Thyroid gland (tissue), 4 donors: ENCODE data around the gene SLC9C1. TPM values are rescaled to one million over a fixed set of nuclear protein-coding genes. Genes with fewer than 3 reads are reported as not detected.

Source experiments
- DNase-seq, 2 donors: peaks; one replicate each; pipeline ENCODE4 v3.0.0-alpha.2; 2019
- H3K27ac ChIP-seq, 3 donors: fragments of 200-600 bp; sonication (generic); 1 replicate in 2 of 3; 2 replicates in 1 of 3; pipeline ENCODE4 v1.5.1; 2016 to 2019; ENCODE audit warnings: mild to moderate bottlenecking in 1 of 3, moderate library complexity in 1 of 3
- H3K27me3 ChIP-seq: fragments of 200-600 bp; sonication (generic); one replicate; pipeline ENCODE4 v1.5.1; 2019
- H3K36me3 ChIP-seq, 2 donors: fragments of 200-600 bp; sonication (generic); one replicate each; pipeline ENCODE4 v1.5.1; 2016 to 2019
- H3K4me1 ChIP-seq, 2 donors: fragments of 200-600 bp; sonication (generic); one replicate each; pipeline ENCODE4 v1.5.1; 2017 to 2019
- H3K4me3 ChIP-seq, 3 donors: fragments of 200-600 bp; sonication (generic); replicated peaks in 1 of 3; 1 replicate in 2 of 3; 2 replicates in 1 of 3; pipeline ENCODE4 v1.5.1; 2016; ENCODE audit warnings: mild to moderate bottlenecking in 1 of 3
- H3K9me3 ChIP-seq: fragments of 200-600 bp; sonication (generic); one replicate; pipeline ENCODE4 v1.5.1; 2017
- CTCF ChIP-seq, 6 experiments: fragments of 200-600 bp in 3 of 6; fragments of 450-650 bp in 3 of 6; sonication (generic) in 3 of 6; IDR thresholded peaks; one replicate each; pipeline ENCODE4 v1.5.1; 2016 to 2019; ENCODE audit warnings: antibody characterized with exemption in 6 of 6, mild to moderate bottlenecking in 2 of 6, inconsistent platforms in 1 of 6, moderate library complexity in 1 of 6
- POLR2A ChIP-seq, 2 donors: fragments of 450-650 bp; IDR thresholded peaks; one replicate each; pipeline ENCODE4 v1.6.1; 2017; ENCODE audit warnings: antibody characterized with exemption in 2 of 2, mild to moderate bottlenecking in 2 of 2, moderate library complexity in 1 of 2
- WGBS, 2 donors: methylation state at CpG; one replicate each; pipeline ENCODE4 v1.1.5; 2017; 5-methylcytosine and 5-hydroxymethylcytosine counted together
- intact Hi-C: fragments of 100-400 bp; cut with DNase I; formaldehyde crosslinking; loops from one replicate; pipeline ENCODE4 v1.15.1; 2023
- total RNA-seq, 4 donors: library from RNA; depleted of rRNA; stranded (reverse); fragments of >200 nt; gene quantifications; one replicate each; pipeline ENCODE4 v1.2.3, GENCODE V29; 2016

SLC9C1 gene
- total RNA-seq, 4 donors from 2014 or later = 0.11 TPM; not detected in 3

DNA sequence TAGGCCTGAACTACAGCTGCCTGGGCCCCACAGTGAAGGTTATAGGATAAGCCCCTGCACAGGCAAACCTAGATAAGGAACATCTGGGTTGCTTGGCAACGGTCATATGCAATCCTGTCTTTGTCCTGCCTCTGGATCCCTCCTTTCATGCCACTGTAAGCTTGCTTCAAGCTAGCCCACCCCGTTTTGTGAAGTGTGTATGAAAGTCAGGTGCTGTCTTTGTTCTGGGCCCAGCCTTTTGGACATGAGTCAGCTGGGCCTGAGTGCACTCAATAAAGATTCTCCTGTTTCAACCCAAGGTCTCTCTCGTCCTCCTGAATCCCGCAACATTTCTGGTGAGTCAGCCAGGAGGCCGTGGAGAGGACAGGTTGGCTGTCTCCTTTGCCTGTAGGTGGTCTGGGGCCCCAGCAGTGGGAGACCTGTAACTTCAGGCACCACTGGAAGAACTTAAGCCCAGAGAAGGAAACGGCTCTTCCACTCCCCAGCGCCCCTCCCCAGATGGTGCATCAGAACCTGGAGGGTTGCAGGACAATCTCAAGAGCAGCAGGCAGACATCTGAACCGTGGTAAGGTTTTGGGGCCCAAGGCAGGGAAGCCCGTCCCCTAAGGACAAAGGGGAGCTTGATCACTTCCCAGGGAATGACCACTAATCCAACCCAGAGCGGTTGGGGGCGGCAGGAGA lies 8.3 kb upstream of the SLC9C1 start:
- no peak for TF ChIP-seq CTCF (IDR thresholded peaks at IDR 0.05)
- TF ChIP-seq POLR2A (IDR thresholded peaks at IDR 0.05) = no peak
- 85 to 87% methylated on average over 10 to 11 of the region's 11 CpGs for WGBS, 2 donors
- DNase-seq = no peak
- Histone ChIP-seq H3K4me3 (no peak overlapping the region), H3K36me3 (no peaks in the 10 kb centered on the region), H3K4me1 (peaks cover 0 to 3% of the 10 kb centered on the region in 2 donors), H3K27me3 (no peaks in the 10 kb centered on the region), H3K9me3 (no peaks in the 10 kb centered on the region), H3K27ac (no peak overlapping the region)
- intact Hi-C loops = no loop called here

GRCh38 chr3:112298781-112299180 lies 4.8 kb upstream of the SLC9C1 start:
- no peak overlapping the region for H3K27ac ChIP-seq
- intact Hi-C loops = loop anchor here (10.0 kb wide), 1 partner anchor 216 kb away; no protein-coding TSS in a partner anchor
- no peaks in the 10 kb centered on the region for H3K9me3 ChIP-seq
- TF ChIP-seq POLR2A (IDR thresholded peaks at IDR 0.05) = no peak
- TF ChIP-seq CTCF (IDR thresholded peaks at IDR 0.05) = no peak
- H3K4me3 ChIP-seq = no peak overlapping the region
- H3K4me1 ChIP-seq = no peaks in the 10 kb centered on the region
- H3K27me3 ChIP-seq = no peaks in the 10 kb centered on the region
- no peak for DNase-seq
- H3K36me3 ChIP-seq = no peaks in the 10 kb centered on the region

DNA sequence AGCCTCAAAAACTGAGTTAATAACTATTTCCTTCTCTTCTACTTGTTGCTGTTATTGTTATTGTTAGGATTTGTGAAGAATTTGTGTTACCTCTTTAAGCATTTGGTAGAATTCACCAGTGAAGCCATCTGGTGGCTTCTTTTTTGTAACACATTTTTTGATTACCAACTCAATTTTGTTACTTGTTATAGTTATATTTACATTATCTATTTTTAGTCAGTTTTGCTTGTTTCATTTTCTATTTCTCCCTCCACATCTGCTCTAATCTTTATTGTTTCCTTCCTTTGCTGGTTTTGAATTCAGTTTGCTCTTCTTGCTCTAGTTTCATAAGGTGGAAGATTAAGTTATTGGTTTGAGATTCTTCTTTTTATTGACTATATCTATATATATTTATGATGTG lies 3.7 kb upstream of the SLC9C1 start:
- intact Hi-C loops = loop anchor here (10.0 kb wide), 1 partner anchor 217 kb away; no protein-coding TSS in a partner anchor
- Histone ChIP-seq H3K9me3 (no peaks in the 10 kb centered on the region), H3K36me3 (no peaks in the 10 kb centered on the region), H3K4me3 (no peak overlapping the region), H3K27ac (no peak overlapping the region), H3K4me1 (no peaks in the 10 kb centered on the region), H3K27me3 (no peaks in the 10 kb centered on the region)
- DNase-seq = no peak
- TF ChIP-seq POLR2A (IDR thresholded peaks at IDR 0.05) (no peak), CTCF (IDR thresholded peaks at IDR 0.05) (no peak)

- 93 to 94% methylated on average over 4 of the region's 4 CpGs for WGBS, 2 donors
Observed at GRCh38 chr3:112289011-112289410, 5.0 kb downstream of the SLC9C1 start.

More at GRCh38 chr3:112289011-112289410, 5.0 kb downstream of the SLC9C1 start:
- Histone ChIP-seq H3K4me3 (no peak overlapping the region), H3K36me3 (no peaks in the 10 kb centered on the region), H3K27ac (no peak overlapping the region), H3K9me3 (no peaks in the 10 kb centered on the region), H3K4me1 (no peaks in the 10 kb centered on the region), H3K27me3 (no peaks in the 10 kb centered on the region)
- no peak for DNase-seq
- TF ChIP-seq CTCF (IDR thresholded peaks at IDR 0.05) = no peak
- intact Hi-C loops = no loop called here
